MM.1S (cell line): ENCODE results near the gene IGF2.

Experiments
- DNase-seq: peaks from one replicate; pipeline ENCODE4 v3.0.0-alpha.2; 2015
- H2AFZ ChIP-seq: fragments of 300-600 bp; sonication (generic); 2 replicates; pipeline ENCODE4 v1.6.0; 2016; ENCODE audit warnings: antibody characterized with exemption, low read length
- H3F3A ChIP-seq: fragments of 300-600 bp; sonication (generic); 2 replicates; pipeline ENCODE4 v1.6.1; 2016; ENCODE audit warnings: mild to moderate bottlenecking, antibody characterized with exemption, low read length, moderate library complexity, mixed read lengths; ENCODE audit not compliant: insufficient read depth
- H3K27ac ChIP-seq: fragments of 300-600 bp; sonication (generic); 2 replicates; pipeline ENCODE4 v1.5.1; 2016; ENCODE audit warnings: mild to moderate bottlenecking, low read length
- H3K27me3 ChIP-seq: fragments of 300-600 bp; sonication (generic); replicated peaks from 2 replicates; pipeline ENCODE4 v1.6.0; 2016; ENCODE audit warnings: low read length; ENCODE audit not compliant: insufficient read depth
- H3K36me3 ChIP-seq: fragments of 300-600 bp; sonication (generic); replicated peaks from 2 replicates; pipeline ENCODE4 v1.6.1; 2016; ENCODE audit warnings: mild to moderate bottlenecking, low read length, mixed read lengths; ENCODE audit not compliant: insufficient read depth
- H3K4me1 ChIP-seq: fragments of 300-600 bp; sonication (generic); 2 replicates; pipeline ENCODE4 v1.6.1; 2016; ENCODE audit warnings: low read length, mixed read lengths
- H3K4me2 ChIP-seq: fragments of 300-600 bp; sonication (generic); 2 replicates; pipeline ENCODE4 v1.6.0; 2016; ENCODE audit warnings: low read depth, low read length
- H3K4me3 ChIP-seq: fragments of 300-600 bp; sonication (generic); 2 replicates; pipeline ENCODE4 v1.5.1; 2016; ENCODE audit warnings: low read length, mixed read lengths
- H3K79me2 ChIP-seq: fragments of 300-600 bp; sonication (generic); 2 replicates; pipeline ENCODE4 v1.6.1; 2016; ENCODE audit warnings: mixed run types, low read length, mixed read lengths
- H3K9ac ChIP-seq: fragments of 300-600 bp; sonication (generic); 2 replicates; pipeline ENCODE4 v1.6.1; 2016; ENCODE audit warnings: low read length, mixed read lengths
- H3K9me2 ChIP-seq: fragments of 300-600 bp; sonication (generic); replicated peaks from 2 replicates; pipeline ENCODE4 v1.6.1; 2016; ENCODE audit warnings: mild to moderate bottlenecking, low read length, mixed read lengths; ENCODE audit not compliant: insufficient read depth
- H3K9me3 ChIP-seq: fragments of 300-600 bp; sonication (generic); replicated peaks from 2 replicates; pipeline ENCODE4 v1.6.1; 2016; ENCODE audit warnings: mild to moderate bottlenecking, low read length, mixed read lengths; ENCODE audit not compliant: insufficient read depth
- H4K20me1 ChIP-seq: fragments of 300-600 bp; sonication (generic); 2 replicates; pipeline ENCODE4 v1.6.1; 2016; ENCODE audit warnings: mild to moderate bottlenecking, low read length, moderate library complexity, mixed read lengths; ENCODE audit not compliant: insufficient read depth
- CTCF ChIP-seq: fragments of 300-600 bp; sonication (generic); IDR thresholded peaks from 2 replicates; pipeline ENCODE4 v1.5.1; 2016; ENCODE audit warnings: antibody characterized with exemption, low read length, mixed read lengths
- EZH2 ChIP-seq: fragments of 300-600 bp; sonication (generic); optimal IDR thresholded peaks from 2 replicates; pipeline ENCODE3; 2017; ENCODE audit warnings: low read depth, mild to moderate bottlenecking, antibody characterized with exemption, low read length, mixed read lengths
- EZH2phosphoT487 ChIP-seq: fragments of 300-600 bp; sonication (generic); IDR thresholded peaks from 2 replicates; pipeline ENCODE4 v1.6.1; 2018; ENCODE audit warnings: antibody characterized with exemption, low read length

IGF2 gene

GRCh38 chr11:2139123-2139521, at the start of gene IGF2:
IGF2 (minus strand) TSS chr11:2139389; CDS start chr11:2135523, 3,866 bp downstream.
- no peaks in the 10 kb centered on the region for H3K9me3 ChIP-seq
- no peaks in the 10 kb centered on the region for H3K36me3 ChIP-seq
- no peak within 1 kb of the TSS for H3K9ac ChIP-seq
- no peak for DNase-seq
- H4K20me1 ChIP-seq = no peaks in the 10 kb centered on the region
- no peaks in the 10 kb centered on the region for H3K4me1 ChIP-seq
- H3K27ac ChIP-seq = no peak within 1 kb of the TSS
- no peak within 1 kb of the TSS for H3K4me2 ChIP-seq
- peaks cover 80% of the 10 kb centered on the region for H3K27me3 ChIP-seq
- H3K9me2 ChIP-seq = no peaks in the 10 kb centered on the region
- H2AFZ ChIP-seq = no peak within 1 kb of the TSS
- TF ChIP-seq EZH2 (no peak), EZH2phosphoT487 (no peak), CTCF (no peak)
- H3F3A ChIP-seq = no peaks in the 10 kb centered on the region
- H3K4me3 ChIP-seq = no peak within 1 kb of the TSS
- H3K79me2 ChIP-seq = no peaks in the 10 kb centered on the region

- H3K4me2 ChIP-seq = no peak overlapping the region
- H3K9me3 ChIP-seq = no peaks in the 10 kb centered on the region
- no peaks in the 10 kb centered on the region for H3F3A ChIP-seq
- no peak overlapping the region for H3K27ac ChIP-seq
- H3K4me3 ChIP-seq = no peak overlapping the region
- no peak overlapping the region for H3K9ac ChIP-seq
- DNase-seq = no peak
- no peak overlapping the region for H2AFZ ChIP-seq
- TF ChIP-seq EZH2 (no peak), CTCF (no peak), EZH2phosphoT487 (no peak)
- H3K36me3 ChIP-seq = no peaks in the 10 kb centered on the region
- peaks cover 97% of the 10 kb centered on the region for H3K27me3 ChIP-seq
- H3K4me1 ChIP-seq = no peaks in the 10 kb centered on the region
- no peaks in the 10 kb centered on the region for H4K20me1 ChIP-seq
- no peaks in the 10 kb centered on the region for H3K79me2 ChIP-seq
- H3K9me2 ChIP-seq = no peaks in the 10 kb centered on the region
These were observed 49.6 kb upstream of the IGF2 start for GRCh38 chr11:2188745-2189144.

- no peaks in the 10 kb centered on the region for H4K20me1 ChIP-seq
- no peak overlapping the region for H3K4me3 ChIP-seq
- no peak overlapping the region for H3K4me2 ChIP-seq
- H3K9ac ChIP-seq = no peak overlapping the region
- no peaks in the 10 kb centered on the region for H3K79me2 ChIP-seq
- no peaks in the 10 kb centered on the region for H3K4me1 ChIP-seq
- no peak overlapping the region for H3K27ac ChIP-seq
- H3K27me3 ChIP-seq = peaks cover 97% of the 10 kb centered on the region
- DNase-seq = no peak
- H3K9me2 ChIP-seq = no peaks in the 10 kb centered on the region
- no peak overlapping the region for H2AFZ ChIP-seq
- H3K9me3 ChIP-seq = no peaks in the 10 kb centered on the region
- no peaks in the 10 kb centered on the region for H3F3A ChIP-seq
- TF ChIP-seq EZH2 = no peak
- no peak for TF ChIP-seq CTCF
- no peak for TF ChIP-seq EZH2phosphoT487
- no peaks in the 10 kb centered on the region for H3K36me3 ChIP-seq
These were observed 48.1 kb upstream of the IGF2 start for GRCh38 chr11:2187280-2187707.
